ENCODE data around the gene ANKRD36B. TPM values are rescaled to one million over a fixed set of nuclear protein-coding genes. Genes with fewer than 3 reads are reported as not detected.
"Not testable (repeated sequence)": the region's sequence is repeated elsewhere in the genome, so short reads cannot be mapped to it uniquely, and the experiment has no call there.

The ANKRD36B gene
- 85.5 TPM for total RNA-seq (ENCODE audit: insufficient read depth, low replicate concordance)

GRCh38 chr2:97589598-97590510 is at the start of gene ANKRD36B:
ANKRD36B (minus strand) TSS chr2:97589877; CDS start chr2:97589685, 192 bp downstream.
- DNase-seq (ENCODE audit: low spot score), result peak; percentile 85

GRCh38 chr2:97626049-97626430 is 36.4 kb upstream of the ANKRD36B start:
- DNase-seq (ENCODE audit: low spot score), result not testable (repeated sequence)

GRCh38 chr2:97625354-97626048 is 35.8 kb upstream of the ANKRD36B start:
- not testable (repeated sequence) for DNase-seq (ENCODE audit: low spot score)

GRCh38 chr2:97622976-97623375 is 33.3 kb upstream of the ANKRD36B start:
- DNase-seq (ENCODE audit: low spot score), result not testable (repeated sequence)

- not testable (repeated sequence) for DNase-seq (ENCODE audit: low spot score)
These were observed 30.8 kb upstream of the ANKRD36B start for GRCh38 chr2:97620492-97620891.

- DNase-seq (ENCODE audit: low spot score), result not testable (repeated sequence)
These were observed 29.5 kb upstream of the ANKRD36B start for GRCh38 chr2:97618939-97619827.

- DNase-seq (ENCODE audit: low spot score), result no peak
These were observed 28.2 kb upstream of the ANKRD36B start for GRCh38 chr2:97617911-97618310.

GRCh38 chr2:97615746-97616145 is 26.1 kb upstream of the ANKRD36B start:
- not testable (repeated sequence) for DNase-seq (ENCODE audit: low spot score)

GRCh38 chr2:97611895-97612294 is 22.2 kb upstream of the ANKRD36B start:
- DNase-seq (ENCODE audit: low spot score), result not testable (repeated sequence)

GRCh38 chr2:97608745-97609144 is 19.1 kb upstream of the ANKRD36B start:
- not testable (repeated sequence) for DNase-seq (ENCODE audit: low spot score)

- not testable (repeated sequence) for DNase-seq (ENCODE audit: low spot score)
These were observed 16.1 kb upstream of the ANKRD36B start for GRCh38 chr2:97605524-97606339.

- DNase-seq (ENCODE audit: low spot score), result not testable (repeated sequence)
These were observed 15.4 kb upstream of the ANKRD36B start for GRCh38 chr2:97605109-97605508.

GRCh38 chr2:97601537-97601936 is 11.9 kb upstream of the ANKRD36B start:
- not testable (repeated sequence) for DNase-seq (ENCODE audit: low spot score)

- DNase-seq (ENCODE audit: low spot score), result not testable (repeated sequence)
These were observed 6.5 kb upstream of the ANKRD36B start for GRCh38 chr2:97596180-97596579.

GRCh38 chr2:97593520-97593919 is 3.8 kb upstream of the ANKRD36B start:
- not testable (repeated sequence) for DNase-seq (ENCODE audit: low spot score)

- DNase-seq (ENCODE audit: low spot score), result peak; percentile 91
These were observed 1.1 kb upstream of the ANKRD36B start for GRCh38 chr2:97590515-97591394.

GRCh38 chr2:97589257-97589597 is 450 bp downstream of the ANKRD36B start:
- DNase-seq (ENCODE audit: low spot score), result not testable (repeated sequence)

GRCh38 chr2:97565674-97566073 is 24.0 kb downstream of the ANKRD36B start:
- not testable (repeated sequence) for DNase-seq (ENCODE audit: low spot score)

GRCh38 chr2:97552406-97552805 is 37.3 kb downstream of the ANKRD36B start:
- not testable (repeated sequence) for DNase-seq (ENCODE audit: low spot score)
